AG04450 (cell line): ENCODE results near the gene ANKRD49. TPM values are rescaled to one million over a fixed set of nuclear protein-coding genes. Genes with fewer than 3 reads are reported as not detected.

Experiments used
- CTCF ChIA-PET: fragments of 300-600, 350-600 bp; formaldehyde crosslinking; extraction: SDS; loops from one replicate; lab custom pipeline; 2022; ENCODE audit warnings: antibody characterized with exemption, inconsistent platforms; lab: Charles Lee
- POLR2A ChIA-PET: fragments of 350-600 bp; formaldehyde crosslinking; extraction: SDS; loops from one replicate; lab custom pipeline; 2021; ENCODE audit warnings: antibody characterized with exemption, inconsistent platforms; lab: Yijun Ruan, JAX
- DNase-seq: peaks from one replicate; pipeline ENCODE4 v3.0.0-alpha.2; 2011; ENCODE audit warnings: low read depth, low spot score
- H3K27ac ChIP-seq: one replicate; pipeline ENCODE4 v1.5.1; 2012; ENCODE audit warnings: low read depth, low read length, control low read depth
- H3K27me3 ChIP-seq: one replicate; pipeline ENCODE4 v1.6.0; 2012; ENCODE audit warnings: low read length; ENCODE audit not compliant: control insufficient read depth, insufficient read depth
- H3K4me3 ChIP-seq: 2 replicates; pipeline ENCODE4 v1.5.1; 2011; ENCODE audit warnings: mild to moderate bottlenecking, low read depth, low read length, control low read depth
- H3K9me3 ChIP-seq: 2 replicates; pipeline ENCODE4 v1.5.1; 2012; ENCODE audit warnings: low read length; ENCODE audit not compliant: control insufficient read depth, insufficient read depth
- CTCF ChIP-seq: IDR thresholded peaks from 2 replicates; pipeline ENCODE4 v1.5.1; 2011; ENCODE audit warnings: low read depth, low read length, control low read depth, inconsistent platforms
- polyA plus RNA-seq: library from polyadenylated mRNA; depleted of rRNA; stranded (reverse); fragments of >200 nt; gene quantifications from 2 replicates; pipeline ENCODE4 v1.2.3, GENCODE V29; 2011

Gene ANKRD49
- polyA plus RNA-seq, 1 experiment: 16.0 TPM

- Histone ChIP-seq H3K27ac (no peak overlapping the region), H3K9me3 (no peaks in the 10 kb centered on the region), H3K4me3 (no peak overlapping the region), H3K27me3 (no peaks in the 10 kb centered on the region)
- CTCF ChIA-PET: interaction anchor here (1.6 kb wide), 1 partner anchor 265 kb away, joined by 5 read pairs; no protein-coding TSS in a partner anchor
- DNase-seq: peak; percentile 21
- no peak for TF ChIP-seq CTCF
- POLR2A ChIA-PET: no interaction called here
Measured at GRCh38 chr11:94449437-94449836, 44.3 kb upstream of the ANKRD49 start.

- no peak overlapping the region for H3K4me3 ChIP-seq
Measured at GRCh38 chr11:94450048-94450447, 43.7 kb upstream of the ANKRD49 start.

GRCh38 chr11:94452988-94453387 lies 40.8 kb upstream of the ANKRD49 start:
- Histone ChIP-seq H3K4me3 (no peak overlapping the region), H3K27me3 (no peaks in the 10 kb centered on the region), H3K9me3 (no peaks in the 10 kb centered on the region), H3K27ac (no peak overlapping the region)
- POLR2A ChIA-PET: no interaction called here
- no peak for TF ChIP-seq CTCF
- CTCF ChIA-PET: interaction anchor here (1.3 kb wide), 1 partner anchor 269 kb away, joined by 3 read pairs; no protein-coding TSS in a partner anchor
- no peak for DNase-seq

More at GRCh38 chr11:94450048-94450447, 43.7 kb upstream of the ANKRD49 start:
- no peaks in the 10 kb centered on the region for H3K9me3 ChIP-seq
- no peak overlapping the region for H3K27ac ChIP-seq
- ChIA-PET POLR2A (no interaction called here), CTCF (interaction anchor here (0.6 to 1.6 kb wide), 4 partner anchors 160 to 555 kb away, joined by 3 to 10 read pairs (median 4); no protein-coding TSS in a partner anchor)
- no peak for TF ChIP-seq CTCF
- DNase-seq: no peak
- no peaks in the 10 kb centered on the region for H3K27me3 ChIP-seq

GRCh38 chr11:94454301-94454700 lies 39.5 kb upstream of the ANKRD49 start:
- POLR2A ChIA-PET: no interaction called here
- TF ChIP-seq CTCF: no peak

GRCh38 chr11:94455861-94456260 lies 37.9 kb upstream of the ANKRD49 start:
- POLR2A ChIA-PET: no interaction called here
- Histone ChIP-seq H3K27ac (no peak overlapping the region), H3K4me3 (no peak overlapping the region), H3K9me3 (no peaks in the 10 kb centered on the region), H3K27me3 (no peaks in the 10 kb centered on the region)
- DNase-seq: no peak
- CTCF ChIA-PET: no interaction called here
- no peak for TF ChIP-seq CTCF

More at GRCh38 chr11:94454301-94454700, 39.5 kb upstream of the ANKRD49 start:
- H3K27ac ChIP-seq: no peak overlapping the region
- no peaks in the 10 kb centered on the region for H3K9me3 ChIP-seq
- no peaks in the 10 kb centered on the region for H3K27me3 ChIP-seq
- CTCF ChIA-PET: interaction anchor here (1.0 kb wide), 1 partner anchor 270 kb away, joined by 3 read pairs; no protein-coding TSS in a partner anchor
- no peak for DNase-seq
- no peak overlapping the region for H3K4me3 ChIP-seq
